Esophagus squamous epithelium (tissue), 4 donors: ENCODE results near the gene CC2D2A.

ENCODE experiments used
- POLR2A ChIP-seq, 4 donors: fragments of 450-650 bp; IDR thresholded peaks; one replicate each; pipeline ENCODE4 v1.6.1; 2017; ENCODE audit warnings: antibody characterized with exemption in 4 of 4, mild to moderate bottlenecking in 4 of 4, moderate library complexity in 3 of 4
- TF ChIP-seq, protein P1 (sequence below), 6 experiments: fragments of 450-650 bp in 4 of 6; fragments of 200-600 bp in 2 of 6; sonication (generic) in 2 of 6; IDR thresholded peaks; one replicate each; pipeline ENCODE4 v1.5.1; 2016 to 2019; ENCODE audit warnings: antibody characterized with exemption in 6 of 6, mild to moderate bottlenecking in 4 of 6, moderate library complexity in 4 of 6

DNA sequence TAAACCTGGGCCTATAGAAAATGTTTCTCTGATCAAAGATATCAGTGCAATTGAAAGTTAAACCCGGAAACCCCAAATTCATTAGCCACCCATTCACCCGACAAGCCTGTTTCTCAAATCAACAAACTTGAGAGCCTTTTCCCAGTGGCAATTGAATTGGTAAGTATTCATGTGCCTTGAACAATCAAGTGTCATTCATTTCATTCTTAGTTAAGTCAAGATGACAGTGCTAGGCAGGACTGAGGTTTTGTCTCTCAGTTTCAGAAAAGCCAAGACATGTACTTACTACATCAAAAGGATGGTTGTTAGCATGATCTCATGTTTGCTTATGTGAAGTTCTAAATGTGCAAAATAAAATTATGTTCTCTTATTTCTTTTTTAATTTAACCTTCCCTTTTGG is 32.3 kb downstream of the CC2D2A start:
- TF ChIP-seq, protein P1, sequence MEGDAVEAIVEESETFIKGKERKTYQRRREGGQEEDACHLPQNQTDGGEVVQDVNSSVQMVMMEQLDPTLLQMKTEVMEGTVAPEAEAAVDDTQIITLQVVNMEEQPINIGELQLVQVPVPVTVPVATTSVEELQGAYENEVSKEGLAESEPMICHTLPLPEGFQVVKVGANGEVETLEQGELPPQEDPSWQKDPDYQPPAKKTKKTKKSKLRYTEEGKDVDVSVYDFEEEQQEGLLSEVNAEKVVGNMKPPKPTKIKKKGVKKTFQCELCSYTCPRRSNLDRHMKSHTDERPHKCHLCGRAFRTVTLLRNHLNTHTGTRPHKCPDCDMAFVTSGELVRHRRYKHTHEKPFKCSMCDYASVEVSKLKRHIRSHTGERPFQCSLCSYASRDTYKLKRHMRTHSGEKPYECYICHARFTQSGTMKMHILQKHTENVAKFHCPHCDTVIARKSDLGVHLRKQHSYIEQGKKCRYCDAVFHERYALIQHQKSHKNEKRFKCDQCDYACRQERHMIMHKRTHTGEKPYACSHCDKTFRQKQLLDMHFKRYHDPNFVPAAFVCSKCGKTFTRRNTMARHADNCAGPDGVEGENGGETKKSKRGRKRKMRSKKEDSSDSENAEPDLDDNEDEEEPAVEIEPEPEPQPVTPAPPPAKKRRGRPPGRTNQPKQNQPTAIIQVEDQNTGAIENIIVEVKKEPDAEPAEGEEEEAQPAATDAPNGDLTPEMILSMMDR (IDR thresholded peaks at IDR 0.05) = no peak
- TF ChIP-seq POLR2A (IDR thresholded peaks at IDR 0.05) = no peak
